K562 (cell line): ENCODE data around the gene APBB2.

Experiments used
- CTCF ChIP-seq, 3 experiments: IDR thresholded peaks in 2 of 3; conservative IDR thresholded peaks in 1 of 3; 2 replicates each; pipeline ENCODE4 v1.5.1; 2011 to 2012; ENCODE audit warnings: low read length in 3 of 3, mild to moderate bottlenecking in 3 of 3, control low read depth in 2 of 3, improper control_type of control experiment in 1 of 3, inconsistent platforms in 1 of 3, low read depth in 1 of 3, mixed read lengths in 1 of 3, moderate library complexity in 1 of 3; ENCODE audit not compliant: insufficient read depth in 2 of 3
- NFATC3 ChIP-seq: fragments of 450-650 bp; IDR thresholded peaks from 2 replicates; pipeline ENCODE4 v1.6.1; 2017; ENCODE audit warnings: mild to moderate bottlenecking
- POLR2AphosphoS5 ChIP-seq: IDR thresholded peaks from 2 replicates; pipeline ENCODE4 v1.6.1; 2011; ENCODE audit warnings: mild to moderate bottlenecking, low read depth, low read length, moderate library complexity; ENCODE audit not compliant: control insufficient read depth, insufficient read depth
- RAD21 ChIP-seq, 2 experiments: fragments of 250-450 bp in 1 of 2; fragments of 450-650 bp in 1 of 2; sonication (Bioruptor Pico) in 1 of 2; formaldehyde crosslinking in 1 of 2; IDR thresholded peaks in 1 of 2; conservative IDR thresholded peaks in 1 of 2; 2 replicates each; pipeline versions ENCODE4 v1.4.0 to v1.8.0; 2020 to 2022; ENCODE audit warnings: mild to moderate bottlenecking in 2 of 2, moderate library complexity in 1 of 2
- RB1 ChIP-seq: fragments of 450-650 bp; IDR thresholded peaks from 2 replicates; pipeline ENCODE4 v1.6.1; 2017; ENCODE audit warnings: low read depth, mild to moderate bottlenecking
- TBL1XR1 ChIP-seq, 2 experiments: IDR thresholded peaks; 2 replicates each; pipeline ENCODE4 v1.6.1; 2012; ENCODE audit warnings: improper control_type of control experiment in 2 of 2, low read length in 2 of 2, mild to moderate bottlenecking in 1 of 2
- ZBTB2 ChIP-seq: fragments of 450-650 bp; IDR thresholded peaks from 2 replicates; pipeline ENCODE4 v1.6.1; 2016; ENCODE audit warnings: antibody characterized with exemption
- ZBTB8A ChIP-seq: fragments of 450-650 bp; IDR thresholded peaks from 2 replicates; pipeline ENCODE4 v1.6.1; 2018; ENCODE audit warnings: mild to moderate bottlenecking, moderate library complexity; ENCODE audit not compliant: partially characterized antibody
- ZNF644 ChIP-seq: fragments of 200-800 bp; sonication (Bioruptor generic); IDR thresholded peaks from 2 replicates; pipeline ENCODE4 v1.6.1; 2016; ENCODE audit warnings: low read depth, missing genetic modification characterization, missing compliant biosample characterization

DNA sequence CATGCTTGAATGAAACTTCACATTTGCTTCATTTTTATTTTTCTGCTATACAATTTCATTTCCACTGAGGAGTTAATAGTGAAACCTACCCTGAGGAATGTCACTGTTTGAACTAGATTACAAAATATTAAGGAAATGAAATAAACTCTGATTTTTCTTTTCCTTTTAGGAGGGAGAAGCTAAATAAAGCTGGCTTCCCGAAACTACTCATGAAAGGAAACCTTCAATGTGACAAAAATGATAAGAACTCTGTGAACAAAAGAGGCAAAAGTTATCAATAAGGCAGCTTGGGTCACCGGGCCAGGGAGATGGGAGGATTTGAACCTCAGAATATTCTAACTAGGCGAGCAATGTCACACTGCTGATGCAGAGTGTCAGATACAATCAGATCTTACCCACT is 185.2 kb downstream of the APBB2 start:
- no peak for TF ChIP-seq ZNF644 (tag)
- no peak for TF ChIP-seq ZBTB8A
- TF ChIP-seq RAD21 (CRISPR knock-in tag; conservative IDR thresholded peaks at IDR 0.05 in 1 of 2, IDR thresholded peaks at IDR 0.05 in 1 of 2), result no peak
- TF ChIP-seq ZBTB2, result no peak
- no peak for TF ChIP-seq RB1
- no peak for TF ChIP-seq TBL1XR1 (IDR thresholded peaks at IDR 0.05; ENCODE audit: low read length in 2 of 2)
- TF ChIP-seq NFATC3, result no peak
- no peak for TF ChIP-seq POLR2AphosphoS5
- TF ChIP-seq CTCF (IDR thresholded peaks at IDR 0.05 in 2 of 3, conservative IDR thresholded peaks at IDR 0.05 in 1 of 3; ENCODE audit: insufficient read depth in 2 of 3, low read depth in 1 of 3, low read length in 3 of 3), result no peak
